HUES48 (cell line): ENCODE results near the gene IGHMBP2.

Experiments used
- H3K27ac ChIP-seq: one replicate; pipeline ENCODE4 v1.7.0; 2013; ENCODE audit warnings: low read depth, low read length, inconsistent platforms
- H3K27me3 ChIP-seq: 2 replicates; pipeline ENCODE4 v1.6.1; 2013; ENCODE audit warnings: mild to moderate bottlenecking, low read length; ENCODE audit not compliant: control insufficient read depth, insufficient read depth
- H3K36me3 ChIP-seq: 2 replicates; pipeline ENCODE4 v1.6.1; 2013; ENCODE audit warnings: low read length; ENCODE audit not compliant: control insufficient read depth, insufficient read depth
- H3K4me1 ChIP-seq: 2 replicates; pipeline ENCODE4 v1.6.1; 2013; ENCODE audit warnings: mild to moderate bottlenecking, low read length; ENCODE audit not compliant: control insufficient read depth, insufficient read depth
- H3K4me3 ChIP-seq: 2 replicates; pipeline ENCODE4 v1.5.1; 2013; ENCODE audit warnings: mild to moderate bottlenecking, low read depth, low read length
- H3K9ac ChIP-seq: 2 replicates; pipeline ENCODE4 v1.6.1; 2013; ENCODE audit warnings: mild to moderate bottlenecking, low read depth, low read length, moderate library complexity
- H3K9me3 ChIP-seq: 2 replicates; pipeline ENCODE4 v1.6.1; 2013; ENCODE audit warnings: low read length; ENCODE audit not compliant: control insufficient read depth, insufficient read depth

The IGHMBP2 gene

GRCh38 chr11:68979931-68980775 lies 76.5 kb downstream of the IGHMBP2 start:
- Histone ChIP-seq H3K9me3 (no peaks in the 10 kb centered on the region), H3K27me3 (no peaks in the 10 kb centered on the region; the same call in 1 of the 2 replicates), H3K9ac (no peak overlapping the region), H3K4me1 (peaks cover 7% of the 10 kb centered on the region; the same call in 1 of the 2 replicates), H3K36me3 (no peaks in the 10 kb centered on the region), H3K4me3 (no peak overlapping the region), H3K27ac (no peak overlapping the region)

GRCh38 chr11:68980776-68981065 lies 77.0 kb downstream of the IGHMBP2 start, which contains the start of gene MRGPRD:
MRGPRD (minus strand) TSS chr11:68980986; CDS start chr11:68980986, 0 bp downstream.
- Histone ChIP-seq H3K4me3 (no peak within 1 kb of the TSS), H3K36me3 (no peaks in the 10 kb centered on the region), H3K27ac (no peak within 1 kb of the TSS), H3K27me3 (no peaks in the 10 kb centered on the region; the same call in 1 of the 2 replicates), H3K9me3 (no peaks in the 10 kb centered on the region), H3K9ac (no peak within 1 kb of the TSS), H3K4me1 (peaks cover 7% of the 10 kb centered on the region; the same call in 1 of the 2 replicates)

DNA sequence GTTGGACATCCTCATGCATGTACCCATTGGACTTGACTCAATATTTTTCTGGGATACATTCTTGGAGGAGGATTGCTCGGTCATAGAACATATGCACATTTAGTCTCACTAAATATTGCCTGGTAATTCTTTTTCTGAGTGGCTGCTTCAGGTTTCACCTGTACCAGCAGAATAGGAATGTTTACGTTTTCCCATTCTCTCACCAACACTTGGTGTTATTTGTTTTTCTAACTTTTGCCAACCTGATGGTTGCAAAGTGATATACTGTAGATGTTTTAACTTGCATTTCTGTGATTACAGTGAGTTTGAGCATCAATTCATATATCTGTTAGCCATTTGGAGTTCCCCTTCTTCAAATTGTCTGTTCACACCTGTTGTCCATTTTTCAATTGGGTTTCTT lies 78.4 kb downstream of the IGHMBP2 start:
- no peaks in the 10 kb centered on the region for H3K36me3 ChIP-seq
- no peaks in the 10 kb centered on the region for H3K9me3 ChIP-seq
- no peak overlapping the region for H3K27ac ChIP-seq
- no peak overlapping the region for H3K4me3 ChIP-seq
- no peak overlapping the region for H3K9ac ChIP-seq
- H3K27me3 ChIP-seq = no peaks in the 10 kb centered on the region; the same call in 1 of the 2 replicates
- H3K4me1 ChIP-seq = peaks cover 7% of the 10 kb centered on the region; the same call in 1 of the 2 replicates

DNA sequence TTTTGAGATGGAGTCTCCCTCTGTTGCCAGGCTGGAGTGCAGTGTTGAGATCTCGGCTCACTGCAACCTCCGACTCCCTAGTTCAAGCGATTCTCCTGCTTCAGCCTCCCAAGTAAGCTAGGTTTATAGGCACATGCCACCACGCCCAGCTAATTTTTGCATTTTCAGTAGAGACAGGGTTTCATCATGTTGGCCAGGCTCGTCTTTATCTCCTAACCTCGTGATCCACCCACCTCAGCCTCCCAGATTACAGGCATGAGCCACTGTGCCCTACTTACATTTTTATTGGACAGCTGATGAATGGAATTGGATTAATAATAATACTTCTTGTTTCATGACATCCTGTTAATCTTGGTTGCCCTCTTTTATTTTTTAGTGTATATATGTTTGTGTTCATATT lies 80.1 kb downstream of the IGHMBP2 start:
- H3K4me1 ChIP-seq = peaks cover 7% of the 10 kb centered on the region; the same call in 1 of the 2 replicates
- H3K9me3 ChIP-seq = no peaks in the 10 kb centered on the region
- H3K36me3 ChIP-seq = no peaks in the 10 kb centered on the region
- H3K27ac ChIP-seq = no peak overlapping the region
- no peaks in the 10 kb centered on the region for H3K27me3 ChIP-seq
- H3K9ac ChIP-seq = no peak overlapping the region
- no peak overlapping the region for H3K4me3 ChIP-seq

GRCh38 chr11:68987211-68987610 lies 83.5 kb downstream of the IGHMBP2 start:
- H3K9me3 ChIP-seq = no peaks in the 10 kb centered on the region
- H3K27ac ChIP-seq = no peak overlapping the region
- H3K27me3 ChIP-seq = no peaks in the 10 kb centered on the region
- H3K4me3 ChIP-seq = no peak overlapping the region
- no peaks in the 10 kb centered on the region for H3K36me3 ChIP-seq
- H3K9ac ChIP-seq = no peak overlapping the region
- H3K4me1 ChIP-seq = no peaks in the 10 kb centered on the region

- Histone ChIP-seq H3K4me1 (no peaks in the 10 kb centered on the region), H3K27me3 (no peaks in the 10 kb centered on the region), H3K9me3 (no peaks in the 10 kb centered on the region), H3K27ac (no peak overlapping the region), H3K9ac (no peak overlapping the region), H3K36me3 (no peaks in the 10 kb centered on the region), H3K4me3 (no peak overlapping the region)
Measured at GRCh38 chr11:68988491-68988890, 84.8 kb downstream of the IGHMBP2 start.
